Fibroblast of skin of right biceps (primary cell): ENCODE results near the gene NFYB.
"Not testable (repeated sequence)": the region's sequence is repeated elsewhere in the genome, so short reads cannot be mapped to it uniquely, and the experiment has no call there.

Experiments
- DNase-seq: peaks from one replicate; pipeline ENCODE4 v3.0.0-alpha.2; 2013

Gene NFYB

DNA sequence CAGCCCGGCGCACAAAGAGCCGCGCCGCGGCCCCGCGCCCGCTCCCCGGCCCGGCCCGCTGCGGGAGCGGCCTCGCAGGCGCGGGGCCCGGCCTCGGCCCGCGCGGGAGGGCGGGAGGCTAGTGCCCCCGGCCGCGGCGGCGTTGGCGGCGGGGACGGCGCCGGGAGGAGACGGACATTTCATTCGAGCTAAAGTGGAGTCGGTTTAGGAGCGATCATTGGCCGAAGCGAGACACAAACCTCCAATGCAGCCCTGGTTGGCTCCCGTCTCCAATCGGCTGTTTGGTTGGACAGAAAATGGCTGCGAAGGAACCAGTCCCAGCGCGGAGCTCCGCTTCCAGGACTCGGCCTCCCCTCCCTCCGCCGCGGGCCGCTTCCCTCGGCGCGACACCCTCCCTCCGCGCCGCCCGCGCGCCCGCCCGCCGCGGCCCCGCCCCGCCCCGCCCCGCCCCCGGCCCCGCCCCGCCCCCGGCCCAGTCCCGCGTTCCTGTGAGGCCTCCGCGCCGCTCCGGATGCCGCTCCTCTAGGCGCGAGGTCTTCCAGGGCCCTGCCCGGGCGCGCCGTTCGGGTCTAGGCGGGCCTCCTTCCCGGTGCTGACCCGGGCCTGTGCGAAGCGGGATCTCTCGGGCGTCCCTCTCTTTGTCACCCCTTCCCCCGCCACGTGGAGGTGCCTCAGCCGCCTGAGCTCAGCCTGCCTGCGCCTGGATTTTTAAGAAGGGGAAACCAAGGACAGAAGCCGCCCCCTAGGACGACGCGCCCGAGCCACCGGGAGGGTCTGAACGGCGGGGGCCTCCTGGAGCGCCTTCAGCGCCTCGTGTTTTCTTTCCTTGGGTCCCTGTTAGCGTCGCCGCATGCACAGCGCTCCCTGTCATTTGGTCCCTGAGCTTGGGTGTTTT lies at the start of gene NFYB:
TSS of gene NFYB (minus strand) at position 309 of the 895 bp plus-strand sequence. CDS start 2,757 bp downstream, outside the sequence.
- DNase-seq = peak; percentile 98

DNA sequence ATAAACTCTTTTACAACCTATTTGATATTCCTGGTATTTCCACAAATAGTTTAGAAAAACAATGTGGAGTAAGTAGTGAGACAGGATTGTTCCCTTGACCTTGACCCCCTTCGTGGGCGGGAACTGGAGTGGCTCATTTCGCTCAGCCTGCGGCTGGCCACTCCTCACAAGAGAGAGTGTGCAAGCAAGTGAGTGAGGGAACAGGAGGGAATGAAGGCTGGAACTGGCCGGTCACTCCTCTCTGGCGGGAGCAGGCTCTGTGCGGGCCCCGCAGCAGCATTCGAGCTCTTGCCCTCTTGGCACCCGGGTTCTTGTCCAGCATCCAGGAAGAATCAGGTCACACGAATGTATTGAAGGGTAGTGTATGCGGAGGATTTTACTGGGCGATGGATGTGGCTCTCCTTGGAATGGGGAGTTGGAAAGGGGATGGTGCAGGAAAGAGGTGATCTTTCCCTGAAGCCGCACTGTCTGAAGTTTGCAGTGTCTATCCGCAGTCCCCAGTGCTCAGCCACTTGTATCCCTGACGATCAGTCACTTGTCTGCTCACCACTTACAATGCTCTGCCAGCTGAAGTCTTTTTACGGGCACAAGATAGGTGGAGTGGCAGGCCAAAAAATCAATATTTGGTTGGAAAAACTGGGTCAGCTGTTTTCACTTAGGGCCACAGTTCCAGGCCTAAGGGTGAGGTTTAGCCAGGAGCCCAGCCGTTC lies 49.6 kb upstream of the NFYB start:
- no peak for DNase-seq

DNA sequence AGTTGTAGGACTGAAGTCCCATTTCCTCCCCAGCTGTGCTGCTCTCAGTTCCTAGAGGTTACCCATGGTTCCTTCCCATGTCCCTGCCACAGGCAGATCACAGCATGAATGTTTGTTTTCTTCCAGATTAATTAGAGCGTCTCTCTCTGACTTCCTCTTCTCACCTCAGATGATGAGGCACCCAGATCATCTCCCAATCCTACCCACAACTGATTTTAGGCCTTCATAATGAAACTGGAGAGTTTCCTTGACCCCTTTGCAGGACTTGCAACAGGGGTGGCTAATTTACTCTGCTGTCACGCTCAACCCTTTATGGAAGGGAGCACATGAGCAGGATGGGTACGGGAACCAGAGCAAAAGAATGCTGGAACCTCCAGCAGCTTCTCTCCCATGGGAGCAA lies 45.4 kb upstream of the NFYB start:
- no peak for DNase-seq

DNA sequence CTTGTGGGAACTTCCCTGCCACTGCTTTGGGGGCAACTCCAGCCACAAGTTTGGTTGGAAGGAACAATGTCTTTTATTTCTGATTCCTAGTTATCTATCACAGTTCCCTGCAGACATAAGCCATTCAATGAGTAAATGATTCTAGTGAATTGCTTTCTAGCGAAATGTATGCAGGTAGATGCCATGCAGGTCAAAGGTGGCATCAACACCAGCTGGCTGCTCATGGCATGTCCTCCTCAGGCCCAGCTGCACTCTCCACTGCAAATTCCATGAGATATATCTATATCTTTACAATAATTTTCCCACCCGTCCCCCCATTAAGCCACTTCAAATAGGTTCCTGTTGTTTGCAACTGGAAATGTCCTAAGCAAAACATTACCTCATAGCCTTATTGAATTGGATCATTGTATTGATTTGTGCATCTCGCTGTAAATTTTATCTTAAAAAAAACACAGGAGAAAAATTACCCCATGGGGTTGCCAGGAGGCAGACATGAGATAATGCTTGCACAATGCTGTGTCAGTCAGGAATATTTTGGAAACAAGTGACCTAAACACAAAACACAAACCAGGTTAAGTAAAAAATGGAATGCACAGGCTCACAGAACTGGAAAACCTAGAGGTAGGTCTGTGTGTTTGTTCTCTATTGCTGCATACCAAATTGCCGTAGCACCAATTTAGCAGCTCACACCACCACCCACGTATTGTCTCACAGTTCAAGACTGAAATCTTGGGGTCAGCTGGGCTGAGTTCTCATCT lies 44.8 kb upstream of the NFYB start:
- no peak for DNase-seq

DNA sequence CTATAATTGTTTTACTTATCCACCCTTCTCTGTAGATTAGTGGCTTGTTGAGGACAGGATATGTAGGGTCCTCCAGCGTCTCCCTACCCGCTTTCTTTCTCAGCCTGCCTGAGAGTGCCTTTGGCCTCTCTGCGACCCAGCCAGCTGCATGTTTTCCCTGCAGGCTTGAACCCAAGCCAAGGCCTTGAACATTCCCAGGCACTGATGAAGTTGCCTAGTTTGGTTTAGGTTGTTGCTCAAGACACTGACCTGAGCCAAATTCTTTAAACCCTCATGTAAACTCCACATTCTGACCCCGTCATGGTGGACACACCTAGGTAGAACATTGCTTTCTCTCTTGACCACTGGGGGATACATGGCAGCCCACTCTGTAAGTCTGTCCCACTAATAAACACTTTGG lies 44.1 kb upstream of the NFYB start:
- peak; percentile 88 for DNase-seq

DNA sequence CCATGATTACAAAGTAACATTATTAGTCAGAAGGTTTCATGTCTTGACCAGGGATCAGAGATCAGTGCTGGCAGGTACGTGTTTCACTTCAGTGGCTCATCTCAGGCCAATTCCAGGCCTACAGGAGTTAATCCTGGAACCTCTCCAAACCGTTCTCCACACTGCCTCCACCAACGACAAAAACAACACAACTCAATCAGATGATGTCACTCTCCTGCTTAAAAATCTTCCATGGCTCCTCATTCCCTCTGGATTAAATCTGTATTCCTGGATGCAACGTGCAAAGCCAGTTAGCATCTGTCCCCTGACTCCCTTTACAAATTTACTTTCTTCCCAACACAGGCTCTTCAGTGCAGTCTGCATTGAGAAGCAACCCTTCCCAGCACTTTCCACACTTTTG lies 43.3 kb upstream of the NFYB start:
- peak; percentile 74 for DNase-seq

DNA sequence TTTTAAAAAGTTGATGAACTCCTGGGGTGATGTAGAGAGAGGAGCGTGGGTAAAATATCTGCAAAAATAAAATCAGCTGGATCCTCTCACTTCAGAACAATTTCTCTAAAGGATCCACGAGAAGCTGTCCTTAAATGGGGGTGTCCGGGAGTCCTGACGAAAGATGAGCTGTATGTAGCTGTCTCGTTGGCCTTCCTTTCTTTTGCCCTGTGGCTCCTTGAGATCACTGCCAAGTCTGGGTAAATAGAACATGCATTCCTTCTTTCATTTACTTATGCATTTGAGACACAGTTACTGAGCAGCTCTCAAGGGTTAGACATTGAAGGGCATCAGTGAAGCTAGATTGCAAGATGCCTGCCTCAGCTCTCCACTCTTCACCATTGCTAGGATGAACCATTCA lies 42.4 kb upstream of the NFYB start:
- no peak for DNase-seq

DNA sequence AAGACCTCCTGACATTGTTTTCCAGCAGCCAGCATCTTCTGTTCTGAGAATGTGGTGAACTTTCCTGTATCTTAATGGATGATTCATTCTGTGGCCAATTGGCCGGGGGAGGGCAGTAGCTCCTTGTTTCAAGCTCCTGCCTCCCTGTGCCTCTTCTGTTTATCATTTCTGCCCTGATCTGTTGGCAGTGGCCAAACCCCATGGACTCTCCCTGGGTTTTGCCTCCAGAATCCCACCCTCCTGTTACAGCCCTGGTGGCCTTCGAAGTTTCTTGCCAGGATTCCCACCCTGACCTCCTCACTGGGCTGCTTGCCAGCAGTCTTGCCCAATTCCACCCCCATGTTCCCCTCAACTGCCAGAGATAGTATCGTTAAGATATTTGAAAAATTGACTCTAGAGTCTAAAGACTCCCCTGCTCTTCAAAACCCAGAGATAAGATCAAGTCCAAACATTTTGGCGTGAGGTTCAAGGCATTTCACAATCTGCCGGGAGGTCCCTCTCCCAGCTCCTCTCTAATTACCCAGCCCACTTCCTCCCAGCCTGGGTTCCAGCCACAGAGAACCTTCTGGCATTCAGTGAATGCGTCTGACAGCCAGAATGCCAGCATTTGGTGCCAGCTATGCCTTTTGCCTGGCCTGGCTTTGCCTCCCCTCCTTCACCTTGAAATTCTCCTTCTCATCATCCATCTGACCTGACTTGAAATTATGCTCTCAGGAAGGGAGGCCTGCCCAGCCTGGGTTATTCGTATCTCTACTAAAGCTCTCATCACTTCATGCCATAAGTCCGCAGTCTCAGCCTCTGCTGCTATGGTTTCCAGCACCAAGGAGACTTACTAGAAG lies 39.9 kb upstream of the NFYB start:
- peak; percentile 96 for DNase-seq

DNA sequence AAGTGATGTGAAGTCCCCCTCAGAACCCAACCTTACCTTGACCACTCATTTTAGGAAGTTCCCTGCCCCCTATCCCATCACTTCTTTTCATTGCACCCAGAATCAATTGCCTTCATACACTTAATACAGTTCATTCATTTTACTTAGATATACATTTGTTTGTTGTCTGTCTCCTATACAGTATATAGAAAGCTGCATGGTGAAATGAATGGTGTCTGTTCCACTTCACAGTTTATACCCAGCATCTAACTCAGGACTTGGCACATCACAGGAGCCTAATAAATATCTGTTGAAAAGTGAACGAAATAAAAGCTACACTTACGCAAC lies 39.3 kb upstream of the NFYB start:
- no peak for DNase-seq

DNA sequence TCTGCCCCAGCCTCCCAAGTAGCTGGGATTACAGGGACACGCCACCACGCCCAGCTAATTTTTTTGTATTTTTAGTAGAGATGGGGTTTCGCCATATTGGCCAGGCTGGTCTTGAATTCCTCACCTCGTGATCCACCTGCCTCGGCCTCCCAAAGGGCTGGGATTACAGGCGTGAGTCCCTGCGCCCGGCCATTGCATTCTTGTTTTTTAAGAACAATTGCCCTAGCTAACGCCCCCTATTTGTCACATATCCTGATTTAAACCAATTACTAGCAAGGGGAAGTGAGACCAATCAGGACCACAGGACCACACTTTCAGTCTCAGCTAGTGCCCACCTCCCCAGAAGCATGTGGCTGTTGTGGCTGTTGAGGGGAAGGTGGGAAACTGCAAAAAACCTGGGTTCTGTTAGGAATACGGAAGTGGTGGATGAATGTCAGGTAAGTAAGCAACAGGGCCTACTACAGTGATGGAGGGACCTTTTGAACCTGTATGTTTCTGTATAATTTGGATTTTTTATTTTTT lies 37.8 kb upstream of the NFYB start:
- no peak for DNase-seq

DNA sequence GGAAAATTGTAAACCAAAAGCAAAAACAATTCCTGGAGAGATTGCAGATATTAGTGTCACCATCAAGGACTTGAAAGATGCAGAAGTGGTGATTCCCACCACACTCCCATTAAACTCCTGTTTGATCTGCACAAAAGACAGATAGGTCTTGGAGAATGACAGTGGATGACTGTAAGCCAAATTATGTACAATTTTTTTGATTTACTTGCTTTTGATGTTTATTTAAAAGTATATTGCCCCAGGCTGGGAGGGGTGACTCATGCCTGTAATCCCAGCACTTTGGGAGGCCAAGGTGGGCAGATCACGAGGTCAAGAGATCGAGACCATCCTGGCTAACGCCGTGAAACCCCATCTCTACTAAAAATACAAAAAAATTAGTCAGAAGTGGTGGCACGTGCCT lies 35.8 kb upstream of the NFYB start:
- not testable (repeated sequence) for DNase-seq

DNA sequence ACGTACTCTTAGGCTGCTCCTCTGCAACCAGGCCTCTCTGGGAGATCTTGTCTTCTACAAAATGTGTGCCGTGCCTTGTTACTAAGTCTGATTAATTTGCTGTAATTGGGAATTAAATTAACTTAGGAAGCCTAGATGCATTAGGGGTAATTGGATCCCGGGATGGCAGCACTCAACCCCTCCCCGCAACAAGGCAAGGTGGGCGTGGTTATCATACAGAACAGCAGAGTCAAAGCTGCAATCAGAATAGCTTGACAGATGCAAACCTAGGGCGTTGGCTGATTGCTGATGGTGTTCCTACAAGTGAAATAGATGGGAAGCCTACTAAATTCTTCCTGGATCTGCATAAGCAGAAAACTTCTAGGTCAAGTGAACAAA lies 34.5 kb upstream of the NFYB start:
- DNase-seq = no peak

DNA sequence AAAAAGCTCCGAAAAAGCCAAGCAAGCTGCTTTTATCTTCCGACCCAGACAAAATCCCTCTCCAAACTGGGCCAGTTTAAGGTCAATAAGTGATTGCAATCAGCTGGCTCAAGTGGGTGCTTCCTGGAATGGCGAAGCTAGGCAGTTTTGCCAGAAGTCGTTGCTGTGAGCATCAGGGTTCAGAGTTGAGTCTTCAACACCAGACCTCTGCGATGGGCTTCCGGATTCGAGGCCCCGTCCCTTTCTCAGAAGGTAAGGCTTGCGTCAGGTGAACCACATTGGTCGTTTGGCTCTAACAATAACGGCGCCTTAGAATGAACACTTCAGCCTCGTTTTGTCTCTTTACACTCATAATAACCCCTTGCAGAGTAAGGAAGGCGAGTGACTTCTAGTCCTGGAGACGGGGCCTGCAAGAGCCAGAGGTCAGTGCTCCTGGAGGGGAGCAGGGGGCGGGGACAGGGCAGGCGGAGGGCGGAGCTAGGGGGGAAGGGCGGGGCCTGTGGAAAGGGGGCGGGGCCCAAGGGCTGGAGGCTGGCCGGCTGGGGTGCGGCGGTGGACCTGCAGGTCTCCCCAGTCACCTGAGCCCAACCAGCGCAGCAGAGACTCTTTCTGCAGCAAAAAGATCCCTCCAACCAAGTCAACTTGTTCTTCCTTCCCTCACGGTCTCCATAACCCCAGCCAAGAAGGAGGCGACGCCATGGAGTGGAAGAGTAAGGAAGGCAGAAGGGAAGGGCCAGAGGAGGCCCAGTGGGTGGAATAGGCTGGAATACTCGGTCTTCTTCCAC lies 34.0 kb upstream of the NFYB start:
- no peak for DNase-seq

DNA sequence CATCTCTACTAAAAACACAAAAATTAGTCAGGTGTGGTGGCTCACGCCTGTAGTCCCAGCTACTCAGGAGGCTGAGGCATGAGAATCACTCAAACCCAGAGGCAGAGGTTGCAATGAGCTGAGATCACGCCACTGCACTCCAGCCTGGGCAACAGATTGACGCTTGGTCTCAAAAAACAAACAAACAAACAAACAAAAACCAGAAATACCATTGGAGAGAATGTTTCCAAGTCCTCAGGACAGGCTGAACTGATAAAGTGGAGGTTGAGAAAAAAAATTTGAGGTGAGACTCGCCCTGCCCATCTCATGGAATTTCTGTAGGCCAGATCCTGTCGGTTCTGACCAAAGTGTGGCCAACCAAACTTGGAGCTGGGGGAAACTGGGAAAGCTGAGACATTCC lies 30.6 kb upstream of the NFYB start:
- no peak for DNase-seq

DNA sequence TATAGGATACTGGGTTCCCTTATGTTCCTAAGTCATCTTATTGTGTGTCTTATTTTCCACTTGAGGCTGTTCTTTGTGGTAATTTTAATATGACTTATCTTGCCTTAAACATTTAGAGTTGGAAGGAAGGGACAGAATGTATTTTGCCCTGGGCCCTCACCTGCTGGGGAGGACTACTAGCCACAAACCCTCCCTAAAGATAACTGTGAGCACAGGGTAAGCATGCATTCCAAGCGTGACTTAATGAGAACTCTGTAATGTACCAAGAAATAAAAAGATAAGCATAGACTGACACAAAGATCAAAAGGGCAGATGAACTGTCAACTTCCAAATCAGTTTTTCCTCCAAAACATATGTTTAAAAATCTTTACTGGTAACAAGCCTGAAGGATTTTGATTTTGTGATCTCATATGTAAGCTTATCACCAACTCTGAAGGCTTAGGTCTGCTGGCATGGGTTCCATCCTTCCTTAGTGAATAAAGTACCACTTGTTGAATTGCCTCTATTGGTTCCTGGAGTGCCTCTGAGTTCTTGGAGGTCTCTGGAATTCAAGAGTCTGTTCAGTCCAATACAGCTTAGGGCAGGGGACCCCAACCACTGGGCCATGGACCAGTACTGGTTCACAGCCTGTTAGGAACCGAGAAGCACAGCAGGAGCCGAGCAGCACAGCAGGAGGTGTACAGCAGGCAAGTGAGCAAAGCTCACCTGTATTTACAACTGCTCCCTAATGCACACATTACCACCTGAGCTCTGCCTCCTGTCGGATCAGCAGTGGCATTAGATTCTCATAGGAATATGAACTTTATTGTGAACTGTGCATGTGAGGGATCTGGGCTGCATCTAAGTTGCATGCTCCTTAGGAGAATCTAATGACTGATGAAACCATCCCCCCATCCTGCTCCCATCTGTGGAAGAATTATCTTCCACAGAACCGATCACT lies 29.8 kb upstream of the NFYB start:
- DNase-seq = no peak

DNA sequence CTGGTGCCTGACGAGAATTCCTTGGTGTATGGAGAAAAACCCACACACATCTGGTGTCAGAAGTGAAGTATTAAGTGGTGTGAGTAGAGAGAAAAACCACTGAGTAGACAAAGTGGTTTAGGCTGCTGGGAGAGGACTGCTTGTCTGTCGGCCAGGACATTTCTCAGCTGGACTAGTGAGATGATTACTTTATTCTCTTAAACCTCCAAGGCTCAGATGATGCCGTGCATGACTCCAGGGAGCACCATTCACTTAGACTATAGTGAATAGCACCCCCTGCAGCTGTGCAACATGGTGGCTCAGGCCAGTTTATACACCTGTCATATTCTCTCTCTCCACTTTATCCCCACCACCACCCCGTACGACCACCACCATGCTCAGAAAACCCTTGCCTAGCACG lies 28.5 kb upstream of the NFYB start:
- no peak for DNase-seq

DNA sequence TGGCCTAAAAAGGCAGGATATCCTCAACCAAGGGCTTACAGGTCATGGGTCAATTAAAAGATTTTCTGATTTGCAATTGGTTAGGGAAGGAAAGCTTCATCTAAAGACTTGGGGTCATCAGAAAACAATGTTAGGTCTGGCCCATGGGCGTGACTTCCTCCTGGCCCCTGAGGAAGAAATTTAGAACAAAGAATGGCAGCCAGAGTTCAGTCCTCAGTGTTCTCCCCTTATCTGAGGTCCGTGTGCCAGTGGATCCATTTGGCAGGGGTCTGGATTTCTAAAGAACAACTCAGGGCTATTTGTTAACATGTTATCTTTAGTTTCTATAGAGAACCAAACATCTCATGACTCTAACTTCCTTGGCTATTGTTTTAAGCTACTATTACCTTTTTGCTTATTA lies 27.8 kb upstream of the NFYB start:
- no peak for DNase-seq

DNA sequence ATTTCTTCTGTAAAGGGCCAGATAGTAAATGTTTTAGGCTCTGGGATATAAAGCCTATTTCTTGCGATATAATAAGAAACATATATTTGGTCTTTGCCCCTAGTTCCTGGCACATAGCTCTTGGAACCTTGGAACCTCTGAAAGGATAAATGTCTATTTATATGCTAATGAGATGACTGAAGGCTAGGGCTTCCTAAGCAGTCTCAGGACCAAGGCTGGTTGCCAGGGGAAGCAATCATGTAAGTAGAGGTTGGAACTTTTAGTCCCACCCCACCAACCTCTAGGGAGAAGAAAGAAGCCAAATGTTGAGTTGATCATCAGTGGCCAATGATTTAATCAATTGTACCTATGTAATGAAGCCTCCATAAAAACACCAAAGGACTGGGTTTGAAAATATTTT lies 26.6 kb upstream of the NFYB start:
- no peak for DNase-seq

DNA sequence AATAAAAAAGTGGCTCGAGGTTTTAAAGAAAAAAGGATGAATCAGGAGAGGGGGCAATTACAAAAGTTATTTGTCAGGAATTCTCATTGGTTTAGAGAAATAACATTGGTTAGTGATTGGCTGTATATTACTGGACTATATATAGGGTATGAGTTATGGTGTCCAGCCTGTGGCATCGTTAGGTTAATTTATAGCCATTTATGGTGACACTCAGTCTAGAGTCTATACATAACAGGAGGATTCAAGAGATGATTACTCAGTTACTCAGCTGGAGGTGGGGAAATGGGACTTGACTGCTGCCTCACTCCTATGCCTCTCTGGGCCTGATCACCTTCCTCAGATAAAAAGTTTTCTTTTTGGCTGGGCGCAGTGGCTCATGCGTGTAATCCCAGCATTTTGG lies 25.6 kb upstream of the NFYB start:
- DNase-seq = peak; percentile 89

DNA sequence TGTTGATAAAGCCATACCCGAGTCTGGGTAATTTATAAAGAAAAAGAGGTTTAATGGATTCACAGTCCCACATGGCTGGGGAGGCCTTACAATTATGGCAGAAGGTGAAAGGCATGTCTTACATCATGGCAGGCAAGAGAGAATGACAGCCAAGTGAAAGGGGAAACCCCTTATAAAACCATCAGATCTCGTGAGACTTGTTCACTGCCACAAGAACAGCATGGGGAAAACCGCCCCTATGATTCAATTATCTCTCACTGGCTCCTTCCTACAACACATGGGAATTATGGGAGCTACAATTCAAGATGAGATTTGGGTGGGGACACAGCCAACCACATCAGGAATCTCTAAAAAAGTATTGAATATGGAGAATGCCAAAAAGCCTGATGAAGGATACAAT lies 25.0 kb upstream of the NFYB start:
- DNase-seq = peak; percentile 24
